ENCODE data around the gene BCAR3.

DNA sequence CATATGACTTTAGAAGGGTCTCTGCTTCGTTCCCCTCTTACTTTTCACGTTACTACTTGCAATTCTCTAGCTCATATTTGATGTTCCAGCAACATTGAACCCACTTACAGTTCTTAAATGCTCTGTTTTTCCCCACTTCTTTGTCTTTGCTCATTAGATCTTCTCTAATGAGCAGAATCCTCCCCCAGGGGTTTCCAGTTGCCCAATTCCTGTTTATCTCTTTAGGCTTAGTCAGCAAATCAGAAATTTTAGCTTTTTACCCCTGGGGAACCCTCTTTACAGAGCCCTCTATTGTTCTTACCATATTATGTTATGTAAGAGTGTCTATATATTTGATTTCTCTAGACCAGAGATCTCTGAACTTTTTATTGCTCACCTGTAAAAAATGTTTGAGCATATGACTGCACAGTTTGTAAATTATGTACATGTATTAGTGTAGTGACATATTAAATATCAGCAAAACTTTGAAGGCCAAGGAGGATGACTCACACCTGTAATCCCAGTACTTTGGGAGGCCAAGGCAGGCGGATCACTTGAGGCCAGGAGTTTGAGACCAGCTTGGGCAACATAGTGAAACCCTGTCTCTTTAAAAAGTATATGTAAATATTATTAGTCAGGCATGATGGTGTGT is 162.3 kb downstream of the BCAR3 start:
- TF ChIP-seq, protein P1, sequence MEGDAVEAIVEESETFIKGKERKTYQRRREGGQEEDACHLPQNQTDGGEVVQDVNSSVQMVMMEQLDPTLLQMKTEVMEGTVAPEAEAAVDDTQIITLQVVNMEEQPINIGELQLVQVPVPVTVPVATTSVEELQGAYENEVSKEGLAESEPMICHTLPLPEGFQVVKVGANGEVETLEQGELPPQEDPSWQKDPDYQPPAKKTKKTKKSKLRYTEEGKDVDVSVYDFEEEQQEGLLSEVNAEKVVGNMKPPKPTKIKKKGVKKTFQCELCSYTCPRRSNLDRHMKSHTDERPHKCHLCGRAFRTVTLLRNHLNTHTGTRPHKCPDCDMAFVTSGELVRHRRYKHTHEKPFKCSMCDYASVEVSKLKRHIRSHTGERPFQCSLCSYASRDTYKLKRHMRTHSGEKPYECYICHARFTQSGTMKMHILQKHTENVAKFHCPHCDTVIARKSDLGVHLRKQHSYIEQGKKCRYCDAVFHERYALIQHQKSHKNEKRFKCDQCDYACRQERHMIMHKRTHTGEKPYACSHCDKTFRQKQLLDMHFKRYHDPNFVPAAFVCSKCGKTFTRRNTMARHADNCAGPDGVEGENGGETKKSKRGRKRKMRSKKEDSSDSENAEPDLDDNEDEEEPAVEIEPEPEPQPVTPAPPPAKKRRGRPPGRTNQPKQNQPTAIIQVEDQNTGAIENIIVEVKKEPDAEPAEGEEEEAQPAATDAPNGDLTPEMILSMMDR (IDR thresholded peaks at IDR 0.05), result no peak
- TF ChIP-seq POLR2AphosphoS5 (IDR thresholded peaks at IDR 0.05) (no peak), POLR2A (IDR thresholded peaks at IDR 0.05) (no peak)

Measured in prostate gland (tissue), 2 donors.